Naive B cell (primary cell): ENCODE data around the gene NUDC. TPM values are rescaled to one million over a fixed set of nuclear protein-coding genes. Genes with fewer than 3 reads are reported as not detected.
A peak's percentile ranks its signal among the peaks of the same experiment; 100 is the strongest.

Source experiments
- ATAC-seq, 2 donors: fragments of 150-1000 bp; cut with Tn5 transposase; 2 replicates each; pipeline ENCODE4 v1.10.0; 2021; ENCODE audit warnings: low read depth in 2 of 2, mild to moderate bottlenecking in 2 of 2, moderate library complexity in 2 of 2
- DNase-seq: peaks from one replicate; pipeline ENCODE4 v3.0.0; 2022
- H3K27ac Mint-ChIP-seq, 6 donors: one replicate each; pipeline ENCODE4 v1.8.0; 2020 to 2022; ENCODE audit warnings: mild to moderate bottlenecking in 6 of 6, mixed read lengths in 6 of 6, moderate library complexity in 5 of 6, inconsistent platforms in 2 of 6
- H3K27me3 Mint-ChIP-seq, 3 donors: one replicate each; pipeline ENCODE4 v1.8.0; 2021 to 2022; ENCODE audit warnings: mixed read lengths in 3 of 3, mild to moderate bottlenecking in 1 of 3
- H3K36me3 Mint-ChIP-seq, 2 donors: one replicate each; pipeline ENCODE4 v1.8.0; 2020 to 2022; ENCODE audit warnings: mixed read lengths in 2 of 2, inconsistent platforms in 1 of 2, mild to moderate bottlenecking in 1 of 2
- H3K4me1 Mint-ChIP-seq, 3 donors: one replicate each; pipeline ENCODE4 v1.8.0; 2020 to 2022; ENCODE audit warnings: mixed read lengths in 3 of 3, inconsistent platforms in 1 of 3, mild to moderate bottlenecking in 1 of 3, moderate library complexity in 1 of 3
- H3K4me3 Mint-ChIP-seq, 8 donors: one replicate each; pipeline ENCODE4 v1.8.0; 2020 to 2022; ENCODE audit warnings: mild to moderate bottlenecking in 8 of 8, mixed read lengths in 8 of 8, moderate library complexity in 8 of 8, inconsistent platforms in 2 of 8
- H3K9me3 Mint-ChIP-seq, 7 donors: one replicate each; pipeline ENCODE4 v1.8.0; 2020 to 2022; ENCODE audit warnings: mixed read lengths in 7 of 7, mild to moderate bottlenecking in 5 of 7, inconsistent platforms in 2 of 7, moderate library complexity in 1 of 7
- polyA plus RNA-seq, 6 donors: library from polyadenylated mRNA; unstranded; fragments of 300-500 nt; fragmentation: Illumina TruSeq; gene quantifications; one replicate each; pipeline ENCODE4 v1.2.3, GENCODE V29; 2021; ENCODE audit warnings: low read depth in 6 of 6

The NUDC gene
- polyA plus RNA-seq, 6 donors from 2014 or later: 73.5 to 110 (median 86.7) TPM

DNA sequence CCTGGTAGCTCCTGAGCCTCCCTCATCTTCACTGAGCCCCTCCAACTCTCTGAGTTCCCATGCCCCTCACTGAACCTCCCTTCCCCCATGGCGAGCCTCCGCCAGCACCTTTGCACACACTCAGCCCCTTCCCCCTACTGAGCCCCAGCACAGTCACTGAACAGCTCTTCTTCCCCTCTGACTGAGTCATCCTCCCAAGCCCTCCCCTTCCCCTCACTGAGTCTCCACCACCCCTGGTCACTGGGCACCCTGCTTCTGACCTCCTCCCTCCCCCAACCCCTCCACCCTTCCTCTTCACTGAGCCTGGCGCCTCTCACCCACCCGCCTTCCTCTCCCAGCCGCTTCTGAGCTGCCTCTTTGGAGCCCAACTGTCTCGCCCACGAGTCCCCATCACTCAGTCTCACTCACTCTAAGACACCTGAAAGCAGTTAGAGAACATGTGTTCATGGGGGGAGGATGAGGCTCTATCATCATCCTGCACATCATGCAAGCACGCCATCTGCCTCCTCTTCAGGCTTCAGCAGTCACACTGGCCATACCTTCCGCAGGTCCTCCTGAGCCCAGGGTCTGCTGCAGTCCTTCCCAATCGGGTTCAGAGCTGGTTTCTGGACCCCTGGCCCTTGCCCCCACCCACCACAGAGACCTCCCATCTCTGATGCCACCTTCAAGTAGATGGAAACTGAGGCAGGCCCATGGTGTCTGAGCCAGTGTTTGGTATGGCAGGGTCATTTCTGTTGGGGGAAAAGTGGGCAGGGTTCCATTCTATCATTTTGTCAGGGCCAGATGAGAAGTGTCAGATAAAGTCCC is 70.0 kb downstream of the NUDC start:
- H3K27ac Mint-ChIP-seq: no peak overlapping the region
- peaks cover 12 to 17% (median 16%) of the 10 kb centered on the region in 3 donors for H3K4me1 Mint-ChIP-seq
- no peak for DNase-seq

DNA sequence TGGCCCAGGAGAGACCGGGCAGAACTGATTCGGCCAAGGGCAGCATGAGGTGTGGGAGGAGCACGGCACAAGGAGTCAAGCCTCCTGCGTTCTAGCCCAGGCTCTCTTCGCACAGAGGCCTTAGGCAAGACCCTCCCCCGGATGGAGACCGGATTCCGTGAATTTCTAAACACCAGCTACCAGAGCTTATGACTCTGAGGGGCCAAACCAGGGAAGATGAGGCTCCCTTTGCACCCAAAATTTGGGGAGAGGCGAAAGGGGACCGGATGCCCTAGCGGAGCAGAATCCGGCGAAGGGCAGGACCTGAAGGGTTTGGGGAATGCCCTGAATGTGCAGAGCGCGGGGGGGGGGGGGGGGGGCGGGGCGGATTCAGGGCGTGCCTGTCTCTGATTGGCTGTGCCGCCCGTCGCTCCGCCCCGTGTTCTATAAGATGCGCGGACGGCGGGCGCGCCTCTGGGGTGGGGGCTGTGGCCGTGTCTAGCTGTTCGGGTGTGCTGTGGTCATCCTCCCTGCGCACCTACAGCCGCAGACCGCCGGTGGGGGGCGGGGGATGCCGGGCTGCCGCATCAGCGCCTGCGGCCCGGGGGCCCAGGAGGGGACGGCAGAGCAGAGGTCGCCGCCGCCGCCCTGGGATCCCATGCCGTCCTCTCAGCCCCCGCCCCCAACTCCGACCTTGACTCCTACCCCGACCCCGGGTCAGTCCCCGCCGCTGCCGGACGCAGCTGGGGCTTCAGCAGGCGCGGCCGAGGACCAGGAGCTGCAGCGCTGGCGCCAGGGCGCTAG is 71.9 kb downstream of the NUDC start, which contains the start of gene TRNP1:
TSS of gene TRNP1 (plus strand) at position 456 of the 783 bp plus-strand sequence. CDS start at position 551, 95 bp downstream.
- DNase-seq (peak; percentile 52), ATAC-seq (peak; percentile 66 to 70)
- Mint-ChIP-seq H3K27ac (peak within 1 kb of the TSS in 3 of 6 donors; percentile 38 to 84 (median 56)), H3K9me3 (no peaks in the 10 kb centered on the region), H3K36me3 (no peaks in the 10 kb centered on the region), H3K4me3 (peak within 1 kb of the TSS; percentile 76 to 92 (median 84)), H3K27me3 (peaks cover 33 to 61% (median 44%) of the 10 kb centered on the region in 3 donors), H3K4me1 (peaks cover 17 to 25% (median 23%) of the 10 kb centered on the region in 3 donors)

More for the DNA sequence above, 70.0 kb downstream of the NUDC start:
- Mint-ChIP-seq H3K27me3 (peaks cover 34 to 62% (median 47%) of the 10 kb centered on the region in 3 donors), H3K36me3 (no peaks in the 10 kb centered on the region), H3K4me3 (peak overlapping the region in 2 of 8 donors; percentile 53 to 75), H3K9me3 (no peaks in the 10 kb centered on the region)
- no peak for ATAC-seq

- Mint-ChIP-seq H3K4me1 (peaks cover 17 to 25% (median 23%) of the 10 kb centered on the region in 3 donors), H3K36me3 (no peaks in the 10 kb centered on the region), H3K27me3 (peaks cover 33 to 61% (median 44%) of the 10 kb centered on the region in 3 donors), H3K9me3 (no peaks in the 10 kb centered on the region), H3K4me3 (peak overlapping the region; percentile 76 to 92 (median 84)), H3K27ac (no peak overlapping the region)
- DNase-seq: peak; percentile 23
- ATAC-seq: peak; percentile 51 to 52
Observed at GRCh38 chr1:26994020-26994786, 72.7 kb downstream of the NUDC start.

DNA sequence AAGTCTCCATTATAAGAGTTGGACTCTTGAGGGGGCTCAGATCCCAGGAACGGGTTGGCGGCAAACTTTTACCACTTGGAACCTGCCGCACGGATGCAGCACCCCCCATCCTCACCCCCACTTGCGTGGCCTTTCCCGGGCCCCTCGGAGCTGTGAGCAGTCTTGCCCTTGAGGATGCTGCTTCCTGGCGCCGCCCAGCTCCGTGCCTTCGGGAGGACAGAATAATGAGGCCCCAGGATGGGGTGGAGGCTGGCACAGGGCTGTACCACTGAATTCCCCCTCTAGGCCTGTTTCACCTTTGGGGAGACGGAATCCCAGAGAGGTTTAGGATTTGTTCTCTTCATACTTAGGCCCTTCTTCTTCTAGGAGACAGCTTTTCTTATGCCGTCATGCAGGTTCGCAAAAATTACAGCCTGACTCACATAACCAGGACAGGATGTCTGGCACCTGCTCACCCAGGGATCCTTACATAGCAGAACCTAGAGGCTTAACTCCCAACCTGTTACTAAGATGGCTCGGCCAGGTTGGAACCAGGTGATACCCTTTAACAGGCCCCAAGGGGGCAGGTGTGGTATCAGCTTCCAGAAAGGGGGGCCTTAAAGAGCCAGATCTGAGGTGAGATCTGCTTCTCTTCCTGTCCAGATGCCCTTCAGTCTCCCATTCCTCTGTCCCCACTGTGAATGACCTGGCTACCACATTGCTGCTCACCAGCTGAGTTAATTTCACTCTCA is 73.4 kb downstream of the NUDC start:
- Mint-ChIP-seq H3K36me3 (no peaks in the 10 kb centered on the region), H3K4me1 (peaks cover 17 to 28% (median 23%) of the 10 kb centered on the region in 3 donors), H3K27ac (peak overlapping the region in 1 of 6 donors; percentile 33), H3K27me3 (peaks cover 33 to 53% (median 37%) of the 10 kb centered on the region in 3 donors), H3K9me3 (no peaks in the 10 kb centered on the region), H3K4me3 (peak overlapping the region; percentile 76 to 92 (median 84))
- ATAC-seq: no peak
- DNase-seq: no peak

GRCh38 chr1:26996024-26996423 is 74.5 kb downstream of the NUDC start:
- ATAC-seq (no peak), DNase-seq (no peak)
- peak overlapping the region in 5 of 8 donors; percentile 56 to 86 (median 66) for H3K4me3 Mint-ChIP-seq
- H3K36me3 Mint-ChIP-seq: no peaks in the 10 kb centered on the region
- peaks cover 25 to 43% (median 33%) of the 10 kb centered on the region in 3 donors for H3K27me3 Mint-ChIP-seq
- no peak overlapping the region for H3K27ac Mint-ChIP-seq
- no peaks in the 10 kb centered on the region for H3K9me3 Mint-ChIP-seq
- H3K4me1 Mint-ChIP-seq: peaks cover 17 to 37% (median 23%) of the 10 kb centered on the region in 3 donors

Other genes starting within 250 kb of the NUDC start
- gene ARID1A, start 225.7 kb upstream of the NUDC start, polyA plus RNA-seq: 10 to 100 TPM in 5 of 6 donors, 1 to 10 TPM in 1; 8.8 to 38.2 (median 18.9) TPM
- 10 to 100 TPM in 4 of 6 donors, 1 to 10 TPM in 2; 7.8 to 14.2 (median 10.8) TPM for gene PIGV, start 133.8 kb upstream of the NUDC start, polyA plus RNA-seq
- gene ZDHHC18, start 95.1 kb upstream of the NUDC start, polyA plus RNA-seq: 1 to 10 TPM; 2.2 to 7.9 (median 2.4) TPM
- gene SFN, start 58.6 kb upstream of the NUDC start, polyA plus RNA-seq: not detected
- gene GPN2, start 31.5 kb upstream of the NUDC start, polyA plus RNA-seq: 10 to 100 TPM in 3 of 6 donors, 1 to 10 TPM in 3; 3.4 to 15.1 (median 10.1) TPM
- gene GPATCH3, start 21.3 kb upstream of the NUDC start, polyA plus RNA-seq: 10 to 100 TPM; 11.0 to 22.1 (median 15.5) TPM
- gene NR0B2, start 7.8 kb upstream of the NUDC start, polyA plus RNA-seq: not detected
- gene KDF1, start 38.7 kb downstream of the NUDC start, polyA plus RNA-seq: 1 to 10 TPM in 5 of 6 donors, not detected in 1; 1.2 to 2.5 (median 2.2) TPM
- gene TRNP1, start 71.9 kb downstream of the NUDC start, polyA plus RNA-seq: not detected
- gene TENT5B, start 91.1 kb downstream of the NUDC start, polyA plus RNA-seq: not detected
- 1 to 10 TPM; 3.1 to 9.3 (median 4.0) TPM for gene SLC9A1, start 233.4 kb downstream of the NUDC start, polyA plus RNA-seq